Osteocyte (in vitro differentiated cells): Measurements from ENCODE around the gene SMIM9. TPM values are rescaled to one million over a fixed set of nuclear protein-coding genes. Genes with fewer than 3 reads are reported as not detected.
"Not testable (repeated sequence)": the region's sequence is repeated elsewhere in the genome, so short reads cannot be mapped to it uniquely, and the experiment has no call there.

ENCODE experiments used
- DNase-seq: peaks from one replicate; pipeline ENCODE4 v3.0.0; 2021; ENCODE audit warnings: mixed read lengths; ENCODE audit not compliant: unreplicated experiment; ENCODE audit errors: extremely low spot score
- H3K27ac Mint-ChIP-seq: one replicate; pipeline ENCODE4 v1.8.0; 2021; ENCODE audit warnings: mild to moderate bottlenecking, mixed read lengths; ENCODE audit not compliant: unreplicated experiment
- H3K27me3 Mint-ChIP-seq: one replicate; pipeline ENCODE4 v1.8.0; 2021; ENCODE audit warnings: mixed read lengths; ENCODE audit not compliant: unreplicated experiment
- H3K36me3 Mint-ChIP-seq: one replicate; pipeline ENCODE4 v1.8.0; 2021; ENCODE audit warnings: mixed read lengths; ENCODE audit not compliant: unreplicated experiment
- H3K4me1 Mint-ChIP-seq: one replicate; pipeline ENCODE4 v1.8.0; 2021; ENCODE audit warnings: mixed read lengths; ENCODE audit not compliant: unreplicated experiment
- H3K4me3 Mint-ChIP-seq: one replicate; pipeline ENCODE4 v1.8.0; 2021; ENCODE audit warnings: mild to moderate bottlenecking, moderate library complexity, mixed read lengths; ENCODE audit not compliant: unreplicated experiment
- H3K9me3 Mint-ChIP-seq: one replicate; pipeline ENCODE4 v1.8.0; 2021; ENCODE audit warnings: mixed read lengths; ENCODE audit not compliant: unreplicated experiment
- long read RNA-seq: library from polyadenylated mRNA; unstranded; transcript quantifications from one replicate; pipeline ENCODE4 v2.0.0, GENCODE V29; 2021
- total RNA-seq: library from RNA; stranded (reverse); gene quantifications from 2 replicates; pipeline ENCODE4 v1.2.1, GENCODE V29; 2021
- TF ChIP-seq, protein P1 (sequence below): fragments of 200-600 bp; sonication (generic); IDR thresholded peaks from 2 replicates; pipeline ENCODE4 v1.5.0; 2021; ENCODE audit warnings: antibody characterized with exemption, mild to moderate bottlenecking, moderate library complexity

SMIM9 gene
- not detected in 2 replicates for total RNA-seq
- long read RNA-seq = 0 reads

DNA sequence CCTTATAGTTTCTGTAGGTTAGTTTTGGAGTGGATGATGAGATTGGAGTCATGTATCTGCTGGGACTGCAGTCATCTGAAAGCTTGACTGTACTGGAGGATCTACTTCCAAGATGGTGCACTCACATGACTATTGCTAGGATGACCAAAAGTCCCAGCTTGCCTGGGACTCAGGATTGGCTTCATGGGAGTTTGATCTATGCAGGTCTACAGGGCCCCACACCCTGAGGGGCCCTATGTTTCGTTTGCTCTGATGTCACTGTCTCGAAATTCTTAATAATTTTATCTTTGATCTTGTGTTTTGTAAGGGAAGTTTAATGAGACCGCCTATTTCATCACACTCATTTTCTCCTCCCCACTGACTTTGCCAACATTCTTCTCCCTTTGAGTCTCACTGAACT is at the start of gene SMIM9:
SMIM9 (minus strand) TSS at position 101 of the 400 bp plus-strand sequence. CDS start 3,806 bp downstream, outside the sequence.
- Mint-ChIP-seq H3K27me3 (peaks cover 15% of the 10 kb centered on the region), H3K4me3 (no peak within 1 kb of the TSS), H3K27ac (no peak within 1 kb of the TSS), H3K36me3 (peaks cover 2% of the 10 kb centered on the region), H3K4me1 (no peaks in the 10 kb centered on the region), H3K9me3 (peaks cover 6% of the 10 kb centered on the region)
- DNase-seq = no peak
- TF ChIP-seq, protein P1, sequence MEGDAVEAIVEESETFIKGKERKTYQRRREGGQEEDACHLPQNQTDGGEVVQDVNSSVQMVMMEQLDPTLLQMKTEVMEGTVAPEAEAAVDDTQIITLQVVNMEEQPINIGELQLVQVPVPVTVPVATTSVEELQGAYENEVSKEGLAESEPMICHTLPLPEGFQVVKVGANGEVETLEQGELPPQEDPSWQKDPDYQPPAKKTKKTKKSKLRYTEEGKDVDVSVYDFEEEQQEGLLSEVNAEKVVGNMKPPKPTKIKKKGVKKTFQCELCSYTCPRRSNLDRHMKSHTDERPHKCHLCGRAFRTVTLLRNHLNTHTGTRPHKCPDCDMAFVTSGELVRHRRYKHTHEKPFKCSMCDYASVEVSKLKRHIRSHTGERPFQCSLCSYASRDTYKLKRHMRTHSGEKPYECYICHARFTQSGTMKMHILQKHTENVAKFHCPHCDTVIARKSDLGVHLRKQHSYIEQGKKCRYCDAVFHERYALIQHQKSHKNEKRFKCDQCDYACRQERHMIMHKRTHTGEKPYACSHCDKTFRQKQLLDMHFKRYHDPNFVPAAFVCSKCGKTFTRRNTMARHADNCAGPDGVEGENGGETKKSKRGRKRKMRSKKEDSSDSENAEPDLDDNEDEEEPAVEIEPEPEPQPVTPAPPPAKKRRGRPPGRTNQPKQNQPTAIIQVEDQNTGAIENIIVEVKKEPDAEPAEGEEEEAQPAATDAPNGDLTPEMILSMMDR = no peak

DNA sequence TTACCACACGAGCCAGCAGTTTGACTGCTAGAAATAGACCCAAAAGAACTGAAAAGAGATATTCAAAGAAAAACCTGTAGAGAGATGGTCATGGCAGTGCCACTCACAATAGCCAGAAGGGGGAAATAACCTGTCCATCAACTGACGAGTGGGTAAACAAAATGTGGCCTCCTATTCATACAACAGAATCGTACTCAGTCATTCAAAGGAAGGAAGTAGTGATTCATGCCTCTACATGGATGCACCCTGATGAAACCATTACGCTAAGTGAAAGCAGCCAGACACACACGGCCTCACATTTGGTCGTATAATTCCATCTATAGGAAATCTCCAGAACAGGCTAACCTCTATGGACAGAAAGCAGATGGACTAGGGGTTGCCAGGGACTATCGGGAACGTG is 49.6 kb upstream of the SMIM9 start:
- H3K4me1 Mint-ChIP-seq, H3K27ac Mint-ChIP-seq, H3K36me3 Mint-ChIP-seq, H3K27me3 Mint-ChIP-seq, DNase-seq, H3K4me3 Mint-ChIP-seq, H3K9me3 Mint-ChIP-seq: not testable (repeated sequence)

DNA sequence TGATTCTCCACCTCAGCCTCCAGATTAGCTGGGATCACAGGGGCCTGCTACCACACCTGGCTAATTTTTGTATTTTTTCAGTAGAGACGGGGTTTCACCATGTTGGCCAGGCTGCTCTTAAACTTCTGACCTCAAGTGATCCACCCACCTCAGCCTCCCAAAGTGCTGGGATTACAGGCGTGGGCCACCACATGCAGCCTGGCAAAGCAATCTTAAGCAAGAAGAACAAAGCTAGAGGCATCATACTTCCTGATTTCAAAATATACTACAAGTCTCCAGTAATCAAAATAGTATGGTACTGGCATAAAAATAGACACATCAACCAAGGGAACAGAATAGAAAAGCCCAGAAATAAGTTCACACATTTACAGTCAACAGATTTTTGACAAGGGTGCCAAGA is 38.9 kb upstream of the SMIM9 start:
- H3K27ac Mint-ChIP-seq = no peak overlapping the region
- TF ChIP-seq, protein P1 = no peak
- no peak overlapping the region for H3K4me3 Mint-ChIP-seq
- H3K27me3 Mint-ChIP-seq = peaks cover 10% of the 10 kb centered on the region
- no peaks in the 10 kb centered on the region for H3K36me3 Mint-ChIP-seq
- DNase-seq = no peak
- no peaks in the 10 kb centered on the region for H3K4me1 Mint-ChIP-seq
- H3K9me3 Mint-ChIP-seq = peaks cover 24% of the 10 kb centered on the region

DNA sequence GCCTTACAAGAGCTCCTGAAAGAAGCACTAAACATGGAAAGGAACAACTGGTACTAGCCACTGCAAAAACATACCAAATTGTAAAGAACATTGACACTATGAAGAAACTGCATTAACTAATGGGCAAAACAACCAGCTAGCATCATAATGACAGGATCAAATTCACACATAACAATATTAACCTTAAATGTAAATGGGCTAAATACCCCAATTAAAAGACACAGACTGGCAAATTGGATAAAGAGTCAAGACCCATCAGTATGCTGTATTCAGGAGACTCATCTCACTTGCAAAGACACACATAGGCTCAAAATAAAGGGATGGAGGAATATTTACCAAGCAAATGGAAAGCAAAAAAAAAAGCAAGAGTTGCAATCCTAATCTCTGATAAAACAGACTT is 34.1 kb upstream of the SMIM9 start:
- H3K4me3 Mint-ChIP-seq, H3K36me3 Mint-ChIP-seq: not testable (repeated sequence)

DNA sequence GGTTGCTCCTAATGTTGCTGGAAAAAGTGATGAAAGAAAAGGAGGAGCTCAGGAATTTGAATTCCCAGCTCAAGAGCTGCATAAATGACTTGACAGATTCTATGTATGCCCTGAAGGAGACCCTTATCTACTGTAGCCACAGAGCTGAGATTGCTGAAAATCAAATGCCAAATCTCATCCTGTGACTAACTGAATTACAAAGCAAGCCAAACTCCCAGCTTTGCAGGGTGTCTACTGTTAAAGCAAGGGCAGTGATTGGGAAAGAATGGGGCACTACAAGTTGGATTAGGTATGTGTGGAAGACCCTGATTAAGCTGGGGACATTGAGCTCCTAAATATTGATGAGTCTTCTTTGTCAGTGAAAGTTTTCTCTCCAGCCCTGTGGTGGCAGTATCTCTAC is 20.8 kb upstream of the SMIM9 start:
- no peaks in the 10 kb centered on the region for H3K27me3 Mint-ChIP-seq

More for the DNA sequence above, 34.1 kb upstream of the SMIM9 start:
- not testable (repeated sequence) for H3K27ac Mint-ChIP-seq, H3K27me3 Mint-ChIP-seq, DNase-seq, H3K4me1 Mint-ChIP-seq
- H3K9me3 Mint-ChIP-seq = peaks cover 37% of the 10 kb centered on the region

DNA sequence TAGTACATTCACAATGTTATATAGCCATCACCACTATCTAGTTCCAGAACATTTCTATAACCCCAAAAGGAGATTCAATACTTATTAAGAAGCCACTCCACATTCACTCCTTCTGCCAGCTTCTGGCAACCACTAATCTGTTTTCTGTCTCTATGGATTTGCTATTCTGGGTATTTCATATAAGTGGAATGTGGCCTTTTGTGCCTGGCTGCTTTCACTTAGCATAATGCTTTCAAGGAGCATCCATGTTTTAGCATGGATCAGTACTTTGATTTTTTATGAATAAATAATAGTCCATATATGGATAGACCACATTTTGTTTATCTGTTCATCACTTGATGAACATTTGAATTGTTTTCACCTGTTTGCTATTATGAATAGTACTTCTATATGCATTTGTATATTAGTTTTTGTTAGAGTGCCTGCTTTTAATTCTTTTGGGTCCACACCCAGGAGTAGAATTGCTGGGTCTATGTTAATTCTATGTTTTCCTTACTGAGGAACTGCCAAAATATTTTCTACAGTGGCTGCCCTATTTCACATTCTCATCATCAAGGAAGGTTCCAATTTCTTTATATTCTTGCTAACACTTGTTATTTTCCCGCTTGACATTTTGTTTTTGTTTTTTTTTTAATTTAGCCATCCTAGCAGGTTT is 16.6 kb upstream of the SMIM9 start:
- Mint-ChIP-seq H3K27me3 (peaks cover 3% of the 10 kb centered on the region), H3K4me3 (no peak overlapping the region), H3K9me3 (peaks cover 18% of the 10 kb centered on the region), H3K4me1 (no peaks in the 10 kb centered on the region), H3K27ac (no peak overlapping the region), H3K36me3 (peaks cover 3% of the 10 kb centered on the region)
- TF ChIP-seq, protein P1 = no peak
- DNase-seq = no peak

More for the DNA sequence above, 20.8 kb upstream of the SMIM9 start:
- TF ChIP-seq, protein P1 = no peak
- H3K4me3 Mint-ChIP-seq = no peak overlapping the region
- H3K4me1 Mint-ChIP-seq = no peaks in the 10 kb centered on the region
- H3K36me3 Mint-ChIP-seq = no peaks in the 10 kb centered on the region
- no peak for DNase-seq
- peaks cover 13% of the 10 kb centered on the region for H3K9me3 Mint-ChIP-seq
- no peak overlapping the region for H3K27ac Mint-ChIP-seq
